Central memory CD8-positive, alpha-beta T cell (primary cell): ENCODE data around the gene IL19.

Source experiments
- ATAC-seq: fragments of 150-1000 bp; cut with Tn5 transposase; replicated peaks from 2 replicates; pipeline ENCODE4 v1.10.0; 2022; ENCODE audit warnings: mild to moderate bottlenecking, moderate FRiP score, moderate number of reproducible peaks; ENCODE audit not compliant: poor library complexity, severe bottlenecking; ENCODE audit errors: extremely low read depth
- DNase-seq, 2 donors: peaks; one replicate each; pipeline ENCODE4 v3.0.0; 2021; ENCODE audit warnings: low spot score in 2 of 2
- H3K27ac Mint-ChIP-seq: one replicate; pipeline ENCODE4 v1.8.0; 2022; ENCODE audit warnings: low read depth, mild to moderate bottlenecking, moderate library complexity, mixed read lengths
- H3K27me3 Mint-ChIP-seq: one replicate; pipeline ENCODE4 v1.8.0; 2022; ENCODE audit warnings: mixed read lengths
- H3K36me3 Mint-ChIP-seq: one replicate; pipeline ENCODE4 v1.8.0; 2022; ENCODE audit warnings: mild to moderate bottlenecking, moderate library complexity, mixed read lengths; ENCODE audit not compliant: insufficient read depth
- H3K4me1 Mint-ChIP-seq: one replicate; pipeline ENCODE4 v1.8.0; 2022; ENCODE audit warnings: mixed read lengths
- H3K4me3 Mint-ChIP-seq: one replicate; pipeline ENCODE4 v1.8.0; 2022; ENCODE audit warnings: mild to moderate bottlenecking, moderate library complexity, mixed read lengths
- H3K9me3 Mint-ChIP-seq: one replicate; pipeline ENCODE4 v1.8.0; 2022; ENCODE audit warnings: mixed read lengths

IL19 gene

DNA sequence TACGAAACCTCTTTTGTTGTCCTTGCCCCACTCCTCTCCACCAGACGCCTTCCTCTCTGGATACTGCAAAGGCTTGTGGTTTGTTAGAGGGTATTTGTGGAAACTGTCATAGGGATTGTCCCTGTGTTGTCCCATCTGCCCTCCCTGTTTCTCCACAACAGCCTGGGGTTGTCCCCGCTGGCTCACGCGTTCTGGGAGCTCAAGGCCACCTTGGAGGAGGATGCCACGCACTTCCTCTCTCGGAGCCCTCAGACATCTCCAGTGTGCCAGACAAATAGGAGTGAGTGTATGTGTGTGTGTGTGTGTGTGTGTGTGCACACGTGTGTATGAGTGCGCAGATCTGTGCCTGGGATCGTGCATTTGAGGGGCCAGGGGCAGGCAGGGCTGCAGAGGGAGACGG, 37.6 kb upstream of the IL19 start:
- ATAC-seq, result no peak
- H3K27ac Mint-ChIP-seq, result peak overlapping the region; percentile 89
- no peaks in the 10 kb centered on the region for H3K27me3 Mint-ChIP-seq
- no peak overlapping the region for H3K4me3 Mint-ChIP-seq
- peaks cover 73% of the 10 kb centered on the region for H3K4me1 Mint-ChIP-seq
- H3K36me3 Mint-ChIP-seq, result peaks cover 52% of the 10 kb centered on the region
- DNase-seq, result no peak
- no peaks in the 10 kb centered on the region for H3K9me3 Mint-ChIP-seq

DNA sequence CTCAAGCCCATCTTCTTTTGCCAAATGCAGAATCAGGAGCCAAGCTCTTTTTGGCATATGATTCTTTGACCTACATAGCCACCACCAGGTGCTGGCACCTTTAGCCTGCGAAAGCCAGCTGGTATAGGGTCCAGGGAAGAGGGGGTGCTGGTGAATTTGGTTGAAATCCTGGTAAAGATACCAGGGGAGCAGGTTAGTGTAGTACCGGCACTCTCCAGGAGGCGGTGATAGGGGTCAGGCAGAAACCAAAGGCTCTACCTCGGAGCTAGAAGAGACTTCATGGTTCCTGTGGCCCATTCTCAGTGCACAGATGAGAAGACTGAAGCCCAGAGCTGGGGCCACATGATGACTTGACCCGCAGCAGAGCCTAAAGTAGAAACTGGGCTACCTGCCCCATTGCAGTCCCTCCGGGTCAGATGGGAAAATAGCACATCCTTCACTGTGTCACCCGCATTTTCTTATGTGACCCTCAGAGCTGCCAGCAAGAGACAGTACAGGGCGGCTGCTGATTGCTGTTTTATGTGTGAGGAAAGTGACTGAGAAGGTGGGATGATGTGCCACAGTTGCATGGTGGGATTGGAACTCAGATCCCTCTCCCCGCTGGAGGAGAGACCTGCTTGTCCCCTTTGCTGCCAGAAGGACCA, 36.0 kb upstream of the IL19 start:
- Mint-ChIP-seq H3K9me3 (no peaks in the 10 kb centered on the region), H3K27me3 (no peaks in the 10 kb centered on the region), H3K27ac (peak overlapping the region; percentile 89), H3K4me3 (peak overlapping the region; percentile 42), H3K4me1 (peaks cover 74% of the 10 kb centered on the region), H3K36me3 (peaks cover 52% of the 10 kb centered on the region)
- no peak for ATAC-seq
- peak; percentile 57 to 88 for DNase-seq

DNA sequence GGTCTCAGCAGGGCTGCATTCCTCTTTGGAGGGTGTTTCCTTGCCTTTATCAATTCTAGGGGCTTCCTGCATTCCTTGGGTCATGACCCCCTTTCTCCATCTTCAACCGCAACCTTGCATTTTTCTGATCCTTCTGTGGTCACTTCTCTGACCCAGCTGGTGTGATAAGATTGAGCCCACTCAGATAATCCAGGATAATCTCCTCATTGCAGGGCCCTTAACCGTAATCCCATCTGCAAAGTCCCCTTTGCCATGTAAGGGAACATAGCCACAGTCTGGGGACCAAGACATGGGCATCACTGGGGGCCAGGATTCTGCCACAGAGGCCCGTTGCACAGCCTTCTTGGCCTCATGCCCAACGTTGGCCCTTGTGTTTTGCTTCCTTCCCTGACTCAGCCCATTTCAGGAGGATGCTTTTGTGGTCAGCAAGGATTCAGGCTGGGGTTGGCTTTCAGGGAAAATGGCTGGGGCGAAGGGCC, 35.0 kb upstream of the IL19 start:
- H3K4me3 Mint-ChIP-seq, result no peak overlapping the region
- H3K27ac Mint-ChIP-seq, result peak overlapping the region; percentile 89
- H3K27me3 Mint-ChIP-seq, result no peaks in the 10 kb centered on the region
- H3K36me3 Mint-ChIP-seq, result peaks cover 49% of the 10 kb centered on the region
- H3K9me3 Mint-ChIP-seq, result no peaks in the 10 kb centered on the region
- DNase-seq (no peak), ATAC-seq (no peak)
- peaks cover 75% of the 10 kb centered on the region for H3K4me1 Mint-ChIP-seq

DNA sequence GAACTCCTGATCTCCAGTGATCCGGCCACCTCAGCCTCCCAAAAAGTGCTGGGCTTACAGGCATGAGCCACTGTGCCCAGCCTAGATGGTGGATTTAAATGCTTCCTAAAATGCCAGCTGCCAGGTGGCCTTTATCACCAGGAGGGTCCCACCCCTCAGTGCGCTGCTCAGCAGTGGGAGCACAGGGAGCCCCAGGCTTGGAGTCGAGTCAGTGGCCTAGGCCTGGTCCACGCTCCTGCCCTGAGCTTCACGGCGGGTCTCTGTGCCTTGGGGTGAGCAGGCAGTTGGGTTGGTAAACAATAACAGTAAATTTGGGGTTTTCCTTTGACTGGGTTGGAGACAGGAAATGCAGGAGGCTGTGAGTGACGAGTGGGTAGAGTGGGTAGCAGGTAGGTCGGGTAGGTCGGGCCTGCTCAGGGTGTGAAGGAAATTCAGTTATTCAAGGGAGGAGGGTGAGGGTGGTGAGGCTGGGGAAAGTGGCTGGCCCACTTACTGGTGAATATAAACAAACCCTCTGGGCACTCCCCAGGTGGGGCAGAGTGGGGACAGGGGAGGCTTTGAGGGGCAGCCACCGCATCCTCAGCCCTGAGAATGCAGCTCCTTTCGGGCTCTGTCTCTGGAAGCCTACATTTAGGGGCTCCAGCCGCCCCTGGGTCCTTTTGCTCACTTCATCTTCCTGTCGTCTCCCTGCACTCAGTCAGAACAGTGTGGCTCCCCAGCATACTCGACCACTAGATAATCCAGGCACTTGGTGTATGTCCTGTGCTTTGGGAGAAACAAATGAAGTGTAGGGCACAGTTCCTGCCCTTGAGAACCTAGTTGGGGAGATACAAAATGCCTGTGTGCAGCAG, 33.5 kb upstream of the IL19 start:
- H3K4me3 Mint-ChIP-seq, result peak overlapping the region; percentile 27
- H3K4me1 Mint-ChIP-seq, result peaks cover 83% of the 10 kb centered on the region

DNA sequence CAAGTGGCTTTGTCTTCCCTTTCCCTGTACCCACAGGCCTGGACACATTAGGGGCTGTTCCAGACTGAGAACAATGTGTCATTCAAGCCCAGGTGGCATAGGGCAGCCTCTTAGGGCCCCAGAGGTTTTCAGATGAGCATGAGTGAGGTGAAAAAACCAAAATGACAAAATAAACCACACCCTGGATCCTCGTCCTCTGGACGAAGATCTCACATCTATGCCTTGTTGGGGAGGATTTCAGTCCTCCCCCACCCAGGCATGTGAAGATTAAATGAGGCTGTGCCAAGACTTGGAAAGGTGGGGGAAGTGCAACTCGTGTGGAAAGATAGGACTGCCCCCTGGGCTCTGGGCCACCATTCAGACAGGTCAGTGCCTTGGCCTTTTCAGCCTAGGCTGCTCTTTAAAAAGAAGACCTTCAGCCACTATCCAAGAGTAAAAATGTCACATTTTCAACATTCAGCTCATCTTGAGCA, 32.8 kb upstream of the IL19 start:
- Mint-ChIP-seq H3K9me3 (no peaks in the 10 kb centered on the region), H3K27me3 (no peaks in the 10 kb centered on the region), H3K4me1 (peaks cover 77% of the 10 kb centered on the region), H3K36me3 (peaks cover 32% of the 10 kb centered on the region), H3K4me3 (peak overlapping the region; percentile 27), H3K27ac (peak overlapping the region; percentile 89)
- ATAC-seq, result peak; percentile 38
- no peak for DNase-seq

More for the DNA sequence above, 33.5 kb upstream of the IL19 start:
- DNase-seq (peak; percentile 54 to 81), ATAC-seq (peak; percentile 92)
- H3K9me3 Mint-ChIP-seq, result no peaks in the 10 kb centered on the region
- peaks cover 36% of the 10 kb centered on the region for H3K36me3 Mint-ChIP-seq
- no peaks in the 10 kb centered on the region for H3K27me3 Mint-ChIP-seq
- H3K27ac Mint-ChIP-seq, result peak overlapping the region; percentile 89

DNA sequence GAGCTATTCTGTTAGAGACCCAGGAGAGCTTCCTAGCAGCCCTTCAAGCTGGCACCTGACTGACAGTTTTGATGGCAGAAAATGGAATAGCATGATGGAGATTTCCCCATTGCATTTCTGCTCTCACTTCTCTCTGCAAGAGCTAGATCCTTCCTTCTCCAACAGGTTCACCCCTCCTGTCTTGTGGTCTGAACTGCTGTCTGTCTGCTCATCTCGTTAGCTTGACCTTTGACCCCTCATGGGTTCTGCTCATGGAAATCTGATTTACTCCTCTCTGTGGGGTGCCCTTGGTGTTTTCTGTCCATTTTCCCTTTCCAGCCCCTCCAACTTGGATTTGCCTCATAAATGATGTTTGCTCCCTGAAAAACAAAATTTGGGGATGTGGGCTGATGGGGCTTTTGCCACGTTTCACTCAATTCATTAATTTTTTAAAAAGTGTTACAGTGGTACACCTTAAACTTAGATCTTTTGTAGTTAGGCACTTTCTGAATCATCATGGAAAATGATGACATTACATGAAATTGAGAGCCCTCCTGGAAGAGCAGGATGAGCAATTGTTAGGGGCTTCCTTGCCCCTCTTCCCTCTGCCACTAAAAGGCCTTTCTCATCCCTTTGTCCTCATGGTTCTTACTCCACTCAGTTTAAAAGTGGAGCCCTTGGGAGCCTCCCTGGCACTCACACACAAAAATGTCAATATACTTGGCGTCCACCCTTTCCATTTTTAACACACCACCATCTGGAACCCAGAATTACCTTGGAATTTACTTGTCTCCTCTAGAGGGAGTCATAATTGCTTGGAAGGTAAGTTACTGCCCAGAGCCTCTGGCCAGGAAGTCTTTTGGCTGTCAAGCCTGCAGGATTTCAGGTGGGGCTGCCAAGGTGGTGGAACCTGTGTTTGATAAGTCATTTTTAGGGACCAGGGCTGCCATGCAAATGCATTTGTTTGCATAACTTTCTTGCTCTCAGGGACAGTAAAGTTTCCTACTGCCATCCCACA, 31.9 kb upstream of the IL19 start:
- ATAC-seq (no peak), DNase-seq (no peak)
- H3K27ac Mint-ChIP-seq, result peak overlapping the region; percentile 89
- H3K27me3 Mint-ChIP-seq, result no peaks in the 10 kb centered on the region
- no peaks in the 10 kb centered on the region for H3K9me3 Mint-ChIP-seq
- H3K4me3 Mint-ChIP-seq, result peak overlapping the region; percentile 27
- peaks cover 27% of the 10 kb centered on the region for H3K36me3 Mint-ChIP-seq
- H3K4me1 Mint-ChIP-seq, result peaks cover 72% of the 10 kb centered on the region

DNA sequence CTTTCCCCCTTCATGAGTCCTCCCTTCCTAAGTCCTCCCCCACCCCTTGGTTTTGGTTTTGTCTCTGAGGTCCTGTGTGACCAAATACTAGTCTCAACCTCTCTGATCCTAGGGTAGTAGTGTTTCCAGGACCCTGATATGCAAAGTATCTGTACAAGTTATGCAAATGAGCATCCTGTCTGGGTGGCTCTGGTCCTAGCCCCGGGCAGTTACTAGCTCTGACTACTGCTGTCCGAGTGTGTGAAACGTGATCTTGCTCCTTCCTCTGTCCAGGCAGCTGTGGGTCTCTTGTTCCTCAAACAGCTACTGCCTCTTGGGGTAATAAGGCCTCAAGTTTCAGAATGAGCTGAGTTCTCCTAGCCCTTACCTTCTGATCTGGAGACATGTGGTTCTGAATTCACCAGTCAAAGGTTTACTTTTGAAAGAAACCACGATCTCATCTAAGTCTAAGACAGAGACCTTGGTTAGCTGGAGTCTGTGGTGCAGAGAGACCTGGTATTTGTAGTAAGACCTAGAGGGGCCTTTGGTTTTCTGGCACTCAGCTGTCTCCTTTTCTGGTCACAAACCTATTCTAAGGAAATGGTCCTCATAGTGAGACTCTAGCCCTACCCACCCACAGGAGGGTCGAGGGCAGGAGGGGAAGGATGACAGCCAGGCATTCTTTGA, 31.0 kb upstream of the IL19 start:
- Mint-ChIP-seq H3K27me3 (no peaks in the 10 kb centered on the region), H3K27ac (peak overlapping the region; percentile 89), H3K4me1 (peaks cover 71% of the 10 kb centered on the region), H3K9me3 (no peaks in the 10 kb centered on the region), H3K36me3 (peaks cover 24% of the 10 kb centered on the region), H3K4me3 (peak overlapping the region; percentile 27)
- ATAC-seq (no peak), DNase-seq (no peak)

DNA sequence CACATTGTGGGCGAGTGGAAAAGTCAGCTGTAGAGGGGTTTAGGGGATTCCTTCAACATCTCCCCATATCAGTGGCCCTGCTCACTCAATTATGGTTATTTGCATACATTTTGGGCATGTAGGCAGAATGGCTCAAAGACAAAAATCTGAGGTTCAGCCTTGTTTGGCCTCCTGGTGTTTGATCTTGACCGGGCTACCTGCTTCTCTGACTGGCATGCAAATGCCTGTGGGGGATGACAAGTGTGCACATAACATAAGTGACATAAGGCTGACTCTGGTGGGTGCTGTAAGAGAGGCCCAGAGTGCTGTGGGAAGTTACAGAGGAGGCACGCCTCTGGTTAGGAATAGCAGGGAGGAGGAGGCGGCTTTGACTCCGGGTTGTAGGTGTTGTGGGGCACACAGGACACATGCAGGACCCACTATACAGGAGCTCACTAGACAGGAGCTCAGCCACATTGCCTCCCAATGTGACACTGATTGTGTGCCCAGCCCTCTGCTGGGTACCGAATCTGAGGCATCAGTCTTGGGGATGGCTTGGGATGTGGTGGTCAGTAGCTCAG, 29.4 kb upstream of the IL19 start:
- DNase-seq (no peak), ATAC-seq (no peak)
- H3K4me1 Mint-ChIP-seq, result peaks cover 62% of the 10 kb centered on the region
- H3K36me3 Mint-ChIP-seq, result peaks cover 16% of the 10 kb centered on the region
- H3K27me3 Mint-ChIP-seq, result no peaks in the 10 kb centered on the region
- no peaks in the 10 kb centered on the region for H3K9me3 Mint-ChIP-seq
- H3K4me3 Mint-ChIP-seq, result no peak overlapping the region
- peak overlapping the region; percentile 69 for H3K27ac Mint-ChIP-seq

DNA sequence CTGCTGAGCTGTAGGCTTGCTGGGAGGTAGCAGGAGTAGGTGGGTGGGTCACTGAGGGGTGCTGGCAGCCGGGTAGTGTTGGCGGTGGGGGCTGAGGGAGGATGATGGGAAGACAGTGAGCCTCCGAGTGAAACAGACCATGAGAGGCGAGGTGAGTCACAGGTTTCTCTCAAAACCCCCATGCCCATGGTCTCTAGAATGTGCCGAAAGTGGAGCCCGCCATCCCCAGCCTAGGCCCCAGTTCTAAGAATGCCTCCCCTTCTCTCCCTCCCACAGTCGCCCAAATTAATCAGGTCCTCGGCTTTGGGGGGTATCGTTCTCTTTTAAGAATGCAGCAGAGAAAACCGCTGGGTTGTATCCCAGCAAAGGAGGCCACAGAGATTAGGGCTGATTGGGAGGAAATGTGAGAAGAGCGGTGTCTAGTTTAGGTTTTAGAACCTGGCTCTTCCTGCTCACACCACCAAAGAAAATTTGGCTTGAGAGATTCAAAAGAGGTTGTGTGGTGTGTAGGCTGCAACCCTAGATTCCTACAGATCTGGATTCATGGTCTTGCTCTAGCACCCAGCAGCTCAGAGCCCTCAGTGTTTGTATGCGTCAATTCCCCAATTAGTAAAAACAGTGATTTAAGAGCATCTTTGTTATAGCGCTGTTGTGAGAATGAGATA, 27.7 kb upstream of the IL19 start:
- ATAC-seq (no peak), DNase-seq (no peak)
- Mint-ChIP-seq H3K36me3 (peaks cover 5% of the 10 kb centered on the region), H3K4me1 (peaks cover 45% of the 10 kb centered on the region), H3K27ac (peak overlapping the region; percentile 44), H3K4me3 (peak overlapping the region; percentile 16), H3K9me3 (no peaks in the 10 kb centered on the region), H3K27me3 (no peaks in the 10 kb centered on the region)

DNA sequence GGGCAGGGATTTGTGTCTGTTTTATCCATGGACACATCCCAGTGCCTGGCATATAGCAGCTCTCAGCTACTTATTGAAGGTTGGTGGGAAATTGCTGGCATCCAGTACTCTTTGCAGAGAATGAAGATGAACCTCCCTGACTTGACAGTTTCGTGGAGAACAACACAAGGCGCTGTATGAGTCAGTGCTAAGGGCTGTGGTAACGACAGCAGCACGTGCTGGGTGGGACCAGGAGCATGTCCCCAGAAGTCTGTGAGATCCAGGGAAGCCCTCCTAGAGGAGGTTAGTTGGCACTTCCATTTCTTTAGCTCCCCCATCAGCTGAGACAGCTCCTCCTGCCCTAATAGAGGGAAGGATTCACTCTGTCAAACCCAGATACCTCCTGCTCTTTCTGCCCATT, 25.9 kb upstream of the IL19 start:
- H3K36me3 Mint-ChIP-seq, result peaks cover 1% of the 10 kb centered on the region
- DNase-seq, result no peak
- no peaks in the 10 kb centered on the region for H3K9me3 Mint-ChIP-seq
- no peak for ATAC-seq
- H3K27ac Mint-ChIP-seq, result peak overlapping the region; percentile 63
- no peaks in the 10 kb centered on the region for H3K27me3 Mint-ChIP-seq
- H3K4me3 Mint-ChIP-seq, result no peak overlapping the region
- H3K4me1 Mint-ChIP-seq, result peaks cover 27% of the 10 kb centered on the region

DNA sequence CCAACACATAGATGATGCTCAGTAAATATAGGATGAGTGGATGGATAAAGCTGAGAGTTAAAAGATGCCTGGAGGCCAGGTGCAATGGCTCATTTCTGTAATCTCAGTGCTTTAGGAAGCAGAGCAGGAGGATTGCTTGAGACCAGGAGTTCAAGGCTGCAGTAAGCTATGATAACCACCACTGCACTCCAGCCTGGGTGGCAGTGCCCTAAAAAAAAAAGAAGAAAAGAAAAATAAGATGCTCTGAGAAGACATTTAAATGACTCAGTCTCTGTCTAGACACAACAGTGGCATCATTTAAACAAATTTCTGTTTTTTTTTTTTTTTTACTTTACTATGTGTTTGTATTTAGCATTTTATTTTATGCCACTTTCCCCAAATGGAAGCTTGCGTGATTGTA, 25.3 kb upstream of the IL19 start:
- Mint-ChIP-seq H3K36me3 (peaks cover 1% of the 10 kb centered on the region), H3K4me3 (no peak overlapping the region), H3K9me3 (no peaks in the 10 kb centered on the region), H3K27ac (no peak overlapping the region), H3K4me1 (peaks cover 23% of the 10 kb centered on the region), H3K27me3 (no peaks in the 10 kb centered on the region)
- ATAC-seq (no peak), DNase-seq (no peak)
